HepG2 (cell line): ENCODE results near the gene GRIK2.

Experiments
- CBFB ChIP-seq: sonication (generic); formaldehyde crosslinking; IDR thresholded peaks from 2 replicates; pipeline ENCODE4 v1.4.0; 2020; ENCODE audit warnings: missing genetic modification reagents
- EP300 ChIP-seq, 3 experiments: sonication (generic) in 1 of 3; formaldehyde crosslinking in 1 of 3; IDR thresholded peaks; 2 replicates each; pipeline versions ENCODE4 v1.5.1 to v1.6.1; 2011 to 2020; ENCODE audit warnings: low read depth in 2 of 3, low read length in 2 of 3, borderline replicate concordance in 1 of 3, improper control_type of control experiment in 1 of 3, mild to moderate bottlenecking in 1 of 3, missing genetic modification reagents in 1 of 3, moderate library complexity in 1 of 3
- JUNB ChIP-seq: sonication (generic); formaldehyde crosslinking; IDR thresholded peaks from 2 replicates; pipeline ENCODE4 v1.8.0; 2022; ENCODE audit warnings: missing genetic modification reagents, mild to moderate bottlenecking, borderline replicate concordance
- KDM1A ChIP-seq: IDR thresholded peaks from 2 replicates; pipeline ENCODE4 v1.6.1; 2016; ENCODE audit warnings: missing compliant biosample characterization
- ZNF24 ChIP-seq: fragments of 450-650 bp; IDR thresholded peaks from 2 replicates; pipeline ENCODE4 v1.6.1; 2017; ENCODE audit warnings: antibody characterized with exemption, mild to moderate bottlenecking
- ZSCAN25 ChIP-seq: sonication (generic); formaldehyde crosslinking; IDR thresholded peaks from 2 replicates; pipeline ENCODE4 v1.8.0; 2022; ENCODE audit warnings: mild to moderate bottlenecking, missing genetic modification reagents
- TF ChIP-seq, protein P1 (sequence below): sonication (generic); formaldehyde crosslinking; IDR thresholded peaks from 2 replicates; pipeline ENCODE4 v1.5.1; 2020; ENCODE audit warnings: missing genetic modification reagents, mild to moderate bottlenecking, borderline replicate concordance

DNA sequence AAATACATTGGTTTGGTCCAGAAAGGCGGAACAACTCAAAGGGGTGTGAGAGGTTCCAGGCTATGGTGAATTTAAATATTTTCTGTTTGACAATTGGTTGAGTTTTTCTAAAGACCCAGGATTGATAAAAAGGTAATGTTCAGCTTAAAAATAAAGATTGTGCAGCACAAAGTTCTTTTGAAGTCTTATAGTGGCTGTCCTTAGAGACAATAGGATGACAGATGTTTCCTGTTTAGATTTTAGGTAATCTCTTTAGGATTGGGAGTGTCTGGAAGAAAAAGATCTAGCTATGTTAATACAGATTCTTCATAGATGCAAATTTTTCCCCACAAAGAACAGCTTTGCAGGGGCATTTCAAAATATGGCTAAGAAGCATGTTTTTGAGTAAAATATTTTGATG lies 119.7 kb downstream of the GRIK2 start:
- TF ChIP-seq KDM1A (CRISPR knock-in tag) = no peak
- no peak for TF ChIP-seq ZNF24
- TF ChIP-seq ZSCAN25 (CRISPR knock-in tag) = no peak
- TF ChIP-seq CBFB (CRISPR knock-in tag) = no peak
- no peak for TF ChIP-seq EP300 (IDR thresholded peaks at IDR 0.05; ENCODE audit: low read depth in 2 of 2, low read length in 2 of 2)
- TF ChIP-seq EP300 (CRISPR knock-in tag; IDR thresholded peaks at IDR 0.05; ENCODE audit: borderline replicate concordance) = no peak
- TF ChIP-seq, protein P1, sequence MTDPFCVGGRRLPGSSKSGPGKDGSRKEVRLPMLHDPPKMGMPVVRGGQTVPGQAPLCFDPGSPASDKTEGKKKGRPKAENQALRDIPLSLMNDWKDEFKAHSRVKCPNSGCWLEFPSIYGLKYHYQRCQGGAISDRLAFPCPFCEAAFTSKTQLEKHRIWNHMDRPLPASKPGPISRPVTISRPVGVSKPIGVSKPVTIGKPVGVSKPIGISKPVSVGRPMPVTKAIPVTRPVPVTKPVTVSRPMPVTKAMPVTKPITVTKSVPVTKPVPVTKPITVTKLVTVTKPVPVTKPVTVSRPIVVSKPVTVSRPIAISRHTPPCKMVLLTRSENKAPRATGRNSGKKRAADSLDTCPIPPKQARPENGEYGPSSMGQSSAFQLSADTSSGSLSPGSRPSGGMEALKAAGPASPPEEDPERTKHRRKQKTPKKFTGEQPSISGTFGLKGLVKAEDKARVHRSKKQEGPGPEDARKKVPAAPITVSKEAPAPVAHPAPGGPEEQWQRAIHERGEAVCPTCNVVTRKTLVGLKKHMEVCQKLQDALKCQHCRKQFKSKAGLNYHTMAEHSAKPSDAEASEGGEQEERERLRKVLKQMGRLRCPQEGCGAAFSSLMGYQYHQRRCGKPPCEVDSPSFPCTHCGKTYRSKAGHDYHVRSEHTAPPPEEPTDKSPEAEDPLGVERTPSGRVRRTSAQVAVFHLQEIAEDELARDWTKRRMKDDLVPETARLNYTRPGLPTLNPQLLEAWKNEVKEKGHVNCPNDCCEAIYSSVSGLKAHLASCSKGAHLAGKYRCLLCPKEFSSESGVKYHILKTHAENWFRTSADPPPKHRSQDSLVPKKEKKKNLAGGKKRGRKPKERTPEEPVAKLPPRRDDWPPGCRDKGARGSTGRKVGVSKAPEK (CRISPR knock-in tag) = no peak
- TF ChIP-seq JUNB (CRISPR knock-in tag) = no peak
